NCI-H774 (cell line): Measurements from ENCODE around the gene HNRNPUL1.
A peak's percentile ranks its signal among the peaks of the same experiment; 100 is the strongest.
"Not testable (repeated sequence)": the region's sequence is repeated elsewhere in the genome, so short reads cannot be mapped to it uniquely, and the experiment has no call there.

Source experiments
- DNase-seq: peaks from one replicate; lab custom pipeline; 2025; lab: John Stamatoyannopoulos, UW

Gene HNRNPUL1

GRCh38 chr19:41263850-41264580 lies at the start of gene HNRNPUL1:
TSS of gene HNRNPUL1 (plus strand) at chr19:41264372. CDS start at chr19:41264504, 132 bp downstream.
- DNase-seq, result peak; percentile 99

DNA sequence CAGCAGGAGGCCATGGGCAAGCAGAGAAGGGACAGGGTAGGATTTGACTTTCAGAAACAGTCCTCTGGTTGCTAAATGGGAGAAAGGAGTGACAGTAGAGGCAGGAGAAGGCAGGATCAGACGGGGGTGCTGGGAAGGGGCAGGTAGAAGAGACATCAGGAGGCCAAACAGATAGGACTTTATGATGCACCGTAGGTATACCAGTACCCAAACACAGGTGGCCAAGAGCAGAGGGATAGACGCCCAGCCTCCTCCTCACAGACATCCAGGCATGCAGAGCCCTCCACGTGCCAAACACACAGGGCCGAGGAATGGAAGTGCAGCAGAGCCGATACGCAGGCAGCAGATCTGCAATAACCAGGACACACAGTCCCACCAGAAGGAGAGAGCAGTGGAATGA lies 46.4 kb upstream of the HNRNPUL1 start:
- DNase-seq, result no peak

DNA sequence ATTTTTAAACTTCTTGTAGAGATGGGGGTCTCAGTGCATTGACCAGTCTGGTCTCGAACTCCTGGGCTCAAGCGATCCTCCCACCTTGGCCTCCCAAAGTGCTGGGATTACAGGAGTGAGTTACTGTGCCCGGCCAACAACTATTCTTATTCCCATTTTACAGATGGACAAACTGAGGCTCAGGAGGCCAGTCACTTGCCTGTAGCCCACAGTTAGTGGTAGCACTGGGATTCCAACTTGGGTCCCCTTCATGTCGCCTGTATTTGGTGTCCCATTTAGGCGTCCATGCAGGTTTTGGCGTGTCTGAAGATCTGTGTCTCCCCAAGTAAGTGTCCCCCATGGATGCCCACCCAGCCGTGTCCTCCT lies 45.9 kb upstream of the HNRNPUL1 start:
- DNase-seq, result no peak

DNA sequence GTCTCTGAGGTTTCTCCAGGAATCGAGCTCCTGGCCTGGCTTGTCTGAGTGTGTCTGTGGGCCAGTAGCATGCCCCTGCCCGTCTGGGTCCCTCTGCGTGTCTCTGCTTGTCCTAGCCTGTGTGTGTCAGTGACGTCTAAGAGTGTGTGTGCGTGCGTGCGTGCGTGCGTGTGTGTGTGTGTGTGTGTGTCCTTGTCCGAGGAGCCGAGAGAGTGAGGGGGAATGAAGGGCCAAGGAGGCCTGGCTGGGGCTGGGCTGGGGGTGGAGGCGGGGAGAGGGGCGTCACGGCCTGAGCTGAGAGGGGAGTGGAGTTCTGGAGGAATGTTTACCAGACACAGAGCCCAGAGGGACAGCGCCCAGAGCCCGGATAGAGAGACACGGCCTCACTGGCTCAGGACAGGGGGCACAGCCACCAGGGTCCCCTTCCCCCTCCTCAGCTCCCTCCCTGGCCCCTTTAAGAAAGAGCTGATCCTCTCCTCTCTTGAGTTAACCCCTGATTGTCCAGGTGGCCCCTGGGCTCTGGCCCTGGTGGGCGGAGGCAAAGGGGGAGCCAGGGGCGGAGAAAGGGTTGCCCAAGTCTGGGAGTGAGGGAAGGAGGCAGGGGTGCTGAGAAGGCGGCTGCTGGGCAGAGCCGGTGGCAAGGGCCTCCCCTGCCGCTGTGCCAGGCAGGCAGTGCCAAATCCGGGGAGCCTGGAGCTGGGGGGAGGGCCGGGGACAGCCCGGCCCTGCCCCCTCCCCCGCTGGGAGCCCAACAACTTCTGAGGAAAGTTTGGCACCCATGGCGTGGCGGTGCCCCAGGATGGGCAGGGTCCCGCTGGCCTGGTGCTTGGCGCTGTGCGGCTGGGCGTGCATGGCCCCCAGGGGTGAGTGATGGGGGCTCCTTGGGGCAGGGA lies 45.3 kb upstream of the HNRNPUL1 start, which contains the start of gene AXL:
Gene AXL (plus strand): TSS at position 609 of the 893 bp plus-strand sequence. CDS start 170 bp downstream, at position 779.
- no peak for DNase-seq

DNA sequence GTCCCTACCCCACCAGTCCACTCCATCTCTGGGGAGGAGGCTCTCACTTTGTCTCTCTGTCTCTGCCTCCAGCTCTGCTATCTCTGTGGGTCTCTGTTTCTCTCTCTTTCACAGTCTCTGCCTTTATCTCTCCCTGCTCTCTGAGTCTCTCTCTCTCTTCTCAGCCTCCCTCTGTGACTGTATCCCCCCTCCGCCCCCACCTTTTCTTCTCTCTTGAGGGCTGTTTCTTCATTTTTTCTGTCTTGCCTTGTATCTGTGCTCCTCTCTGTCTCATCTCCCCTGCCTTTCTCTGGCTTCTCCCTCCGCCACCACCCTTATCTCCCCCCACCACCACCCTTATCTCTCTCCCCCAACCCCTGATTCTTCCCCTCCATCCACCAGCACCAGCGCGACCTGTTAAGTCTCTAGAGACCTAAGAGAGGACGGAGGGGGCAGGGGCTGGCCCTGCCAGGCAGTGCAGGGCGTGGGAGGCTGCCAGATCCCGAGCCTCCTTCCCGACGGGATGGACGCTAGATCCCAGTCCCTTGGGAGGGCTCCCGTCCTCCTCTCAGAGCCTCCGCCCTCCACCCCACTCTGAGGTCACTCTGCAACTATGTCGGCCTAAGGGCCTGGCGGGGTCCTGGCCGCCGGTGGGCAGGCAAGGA lies 44.1 kb upstream of the HNRNPUL1 start:
- no peak for DNase-seq

GRCh38 chr19:41220811-41221210 lies 43.4 kb upstream of the HNRNPUL1 start:
- DNase-seq, result no peak

DNA sequence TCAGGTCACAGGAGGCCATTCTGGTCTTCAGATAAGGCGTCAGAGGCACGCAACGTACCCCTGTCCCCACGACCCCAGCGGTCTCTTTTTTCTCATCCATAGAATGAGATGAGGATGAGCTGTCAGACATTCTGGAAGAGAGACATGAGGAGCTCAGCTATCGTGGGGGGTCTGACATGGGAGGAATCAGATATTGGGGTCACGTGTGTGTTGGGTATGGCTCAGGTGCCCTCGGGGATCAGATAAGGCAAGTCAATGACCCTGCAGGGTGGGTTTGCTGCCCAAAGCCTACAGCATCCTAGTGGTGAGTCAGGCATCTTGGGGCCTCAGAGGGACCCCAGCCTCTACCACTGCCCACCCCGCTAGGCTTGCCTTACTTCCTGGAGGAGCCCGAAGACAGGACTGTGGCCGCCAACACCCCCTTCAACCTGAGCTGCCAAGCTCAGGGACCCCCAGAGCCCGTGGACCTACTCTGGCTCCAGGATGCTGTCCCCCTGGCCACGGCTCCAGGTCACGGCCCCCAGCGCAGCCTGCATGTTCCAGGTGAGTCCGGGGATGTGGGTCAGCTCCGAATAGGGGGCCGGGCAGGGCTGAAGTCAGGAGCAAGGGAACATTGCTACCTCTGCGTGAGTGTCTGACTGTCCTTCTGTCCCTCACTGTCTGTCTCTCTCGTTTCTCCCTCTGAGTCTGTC lies 42.5 kb upstream of the HNRNPUL1 start:
- DNase-seq, result no peak

DNA sequence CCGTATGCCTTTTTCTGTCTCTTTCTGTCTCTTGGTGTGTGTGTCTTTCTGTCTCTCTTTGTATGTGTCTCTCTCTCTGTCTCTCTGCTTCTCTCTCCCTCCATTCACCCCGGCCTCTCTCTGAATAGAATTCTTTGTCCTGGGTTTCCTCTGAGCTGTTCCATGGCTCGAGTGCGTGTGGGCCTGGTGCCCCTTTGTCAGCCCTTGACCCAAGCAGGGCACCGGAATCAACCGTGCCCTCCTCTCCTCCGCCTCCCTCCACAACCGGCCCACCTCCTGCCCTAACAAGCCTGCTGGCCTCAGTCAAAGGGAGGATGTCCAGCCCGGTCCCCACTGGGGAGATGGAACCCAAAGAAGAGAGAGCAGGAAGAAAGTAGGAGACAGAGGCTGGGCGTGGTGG lies 41.9 kb upstream of the HNRNPUL1 start:
- DNase-seq, result no peak

GRCh38 chr19:41223431-41224234 lies 40.5 kb upstream of the HNRNPUL1 start:
- no peak for DNase-seq

- DNase-seq, result no peak
Observed at GRCh38 chr19:41224632-41225031, 39.5 kb upstream of the HNRNPUL1 start.

DNA sequence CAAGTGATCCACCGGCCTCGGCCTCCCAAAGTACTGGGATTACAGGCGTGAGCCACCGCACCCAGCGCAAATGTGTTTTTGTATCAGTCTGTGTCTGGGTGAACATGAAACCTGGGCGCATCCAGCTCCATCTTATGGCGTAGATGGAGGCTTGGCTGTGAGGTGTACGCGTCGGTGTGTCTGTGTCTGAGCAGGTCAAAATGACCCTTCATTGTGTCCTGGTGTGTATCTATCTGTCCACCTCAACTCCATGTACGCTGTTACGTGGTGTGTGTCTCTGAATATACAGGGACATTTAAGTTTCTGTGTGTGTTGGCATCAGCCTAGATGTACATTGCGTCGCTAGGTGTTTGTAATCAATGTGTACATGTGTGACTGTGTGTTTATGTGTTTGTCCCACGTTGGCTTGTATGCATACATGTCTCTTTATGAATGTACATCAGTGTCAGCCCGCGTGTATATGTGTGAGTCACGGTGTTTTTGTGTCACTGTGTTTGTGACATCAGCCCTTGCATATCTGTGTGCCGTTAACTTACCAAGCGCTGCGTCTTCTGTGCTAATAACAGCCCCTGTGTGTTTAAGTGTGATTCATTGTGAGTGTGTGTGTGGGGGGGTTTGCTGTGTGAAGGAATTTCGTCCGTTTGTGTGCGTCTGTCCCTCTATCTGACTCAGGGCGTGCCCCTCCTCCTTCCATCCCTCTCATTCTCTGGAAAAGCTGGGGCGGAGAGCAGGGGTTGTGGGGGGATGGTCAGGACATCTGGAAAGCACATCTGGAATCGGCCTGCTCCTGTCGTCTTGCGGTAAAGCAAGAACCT lies 38.7 kb upstream of the HNRNPUL1 start:
- DNase-seq, result no peak

GRCh38 chr19:41226053-41226873 lies 37.9 kb upstream of the HNRNPUL1 start:
- no peak for DNase-seq

DNA sequence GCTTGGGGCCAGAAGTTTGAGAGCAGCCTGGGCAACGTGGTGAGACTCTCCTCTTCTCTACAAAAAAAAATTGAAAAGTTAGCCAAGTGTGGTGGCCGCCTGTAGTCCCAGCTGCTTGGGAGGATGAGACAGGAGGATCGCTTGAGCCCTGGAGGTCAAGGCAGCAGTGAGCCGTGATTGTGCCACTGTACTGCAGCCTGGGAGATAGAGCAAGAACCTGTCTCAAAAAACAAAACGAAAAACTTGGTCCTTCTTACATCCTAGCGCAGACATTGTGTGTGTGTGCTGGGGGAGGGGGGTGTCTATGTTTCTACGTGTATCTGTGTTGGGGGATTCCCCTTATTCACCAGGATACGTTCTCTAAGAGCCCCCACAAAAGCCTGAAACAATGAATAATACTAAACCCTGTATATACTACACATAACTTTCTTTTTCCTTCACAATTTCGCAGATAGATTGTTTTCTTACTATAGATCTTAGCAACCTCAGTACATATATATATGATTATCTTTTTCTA lies 37.2 kb upstream of the HNRNPUL1 start:
- DNase-seq, result no peak

- DNase-seq, result no peak
Observed at GRCh38 chr19:41228486-41228885, 35.7 kb upstream of the HNRNPUL1 start.

DNA sequence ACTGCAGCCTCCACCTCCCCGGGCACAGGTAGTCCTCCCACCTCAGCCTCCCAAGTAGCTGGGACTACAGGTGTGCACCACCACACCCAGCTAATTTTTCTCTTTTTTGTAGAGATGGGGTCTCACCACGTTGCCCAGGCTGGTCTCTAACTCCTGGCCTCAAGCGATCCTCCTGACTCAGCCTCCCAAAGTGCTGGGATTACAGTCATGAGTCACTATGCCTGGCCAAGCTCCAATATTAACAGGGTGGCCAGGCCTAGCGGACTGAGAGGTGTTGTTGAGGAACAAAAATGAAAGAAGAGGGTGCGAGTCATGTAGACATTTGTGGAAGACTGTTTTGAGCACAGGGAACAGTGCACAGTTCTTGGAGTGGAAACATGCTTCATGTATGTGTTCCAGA lies 34.8 kb upstream of the HNRNPUL1 start:
- DNase-seq, result not testable (repeated sequence)

GRCh38 chr19:41230067-41230857 lies 33.9 kb upstream of the HNRNPUL1 start:
- DNase-seq, result no peak

DNA sequence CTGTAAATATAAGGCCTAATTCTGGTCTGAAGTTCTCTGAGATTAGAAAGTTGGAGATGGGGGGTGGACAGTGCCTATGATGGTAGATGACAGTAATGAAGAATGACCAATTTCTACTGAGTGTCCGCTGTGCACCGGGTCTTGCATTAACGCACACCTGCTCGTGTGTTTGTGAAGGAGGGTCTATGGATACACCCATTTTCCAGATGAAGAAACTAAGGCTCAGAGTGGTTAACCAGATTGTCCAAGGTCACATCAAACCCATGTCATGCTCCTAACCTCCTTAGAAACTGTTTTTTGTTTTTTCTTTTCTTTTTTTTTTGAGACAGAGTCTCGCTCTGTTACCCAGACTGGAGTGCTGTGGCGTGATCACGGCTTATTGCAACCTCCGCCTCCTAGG lies 31.5 kb upstream of the HNRNPUL1 start:
- no peak for DNase-seq

GRCh38 chr19:41233748-41234240 lies 30.4 kb upstream of the HNRNPUL1 start:
- no peak for DNase-seq
